ENCODE measurements around the gene PAK3.

The PAK3 gene

DNA sequence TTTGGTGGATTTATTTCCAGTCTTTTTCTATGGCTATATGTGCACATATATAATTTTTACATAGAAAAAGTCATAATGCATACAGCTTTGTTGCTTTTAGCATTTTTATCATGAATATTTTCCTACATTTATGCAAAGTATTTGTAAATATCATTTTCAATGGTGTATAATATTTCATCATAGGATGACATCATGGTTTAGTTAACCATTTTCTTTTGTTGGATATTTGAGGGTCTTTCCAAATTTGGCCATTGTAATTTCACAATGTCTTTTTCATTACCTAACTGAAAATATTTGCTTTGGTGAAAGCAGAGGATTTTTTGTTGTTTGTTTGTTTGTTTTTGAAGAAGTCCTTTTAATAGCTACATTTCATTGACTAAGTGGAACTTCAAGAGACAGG is 31.0 kb downstream of the PAK3 start:
- Histone ChIP-seq H3K4me3 (ENCODE audit: low read depth in 1 of 5, low read length in 5 of 5) (no peak overlapping the region), H3K9ac (ENCODE audit: low read length in 5 of 5) (no peak overlapping the region), H3K4me1 (ENCODE audit: control insufficient read depth in 5 of 5, insufficient read depth in 5 of 5, low read length in 5 of 5) (no peaks in the 10 kb centered on the region), H3K9me3 (ENCODE audit: control insufficient read depth in 5 of 5, low read length in 5 of 5) (no peaks in the 10 kb centered on the region), H3K27me3 (ENCODE audit: control insufficient read depth in 5 of 5, insufficient read depth in 4 of 5, low read length in 5 of 5) (peaks cover 0 to 18% (median 6%) of the 10 kb centered on the region in 5 donors), H3K27ac (ENCODE audit: low read depth, low read length) (no peak overlapping the region), H3K36me3 (ENCODE audit: control insufficient read depth in 5 of 5, insufficient read depth in 5 of 5, low read length in 5 of 5) (no peaks in the 10 kb centered on the region)

DNA sequence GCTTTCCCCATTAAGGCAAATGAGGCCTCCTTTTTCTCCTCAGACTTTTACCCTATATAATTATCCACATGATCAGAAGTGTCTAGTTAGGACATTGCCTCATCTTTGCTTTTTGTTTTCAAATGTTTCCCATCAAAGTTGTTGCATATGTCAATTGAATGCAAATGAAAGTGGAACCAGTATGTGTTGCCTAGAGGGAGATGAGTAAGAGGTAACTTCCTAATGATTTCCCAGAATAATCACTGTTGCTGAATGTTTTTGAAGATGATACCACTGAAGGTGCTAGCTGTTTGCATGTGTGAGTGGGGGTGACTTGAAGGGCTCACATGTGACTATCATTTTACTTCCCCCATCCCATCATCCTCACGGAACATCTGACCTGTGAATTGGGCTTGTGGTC is 33.9 kb downstream of the PAK3 start:
- H3K9ac ChIP-seq (ENCODE audit: low read length in 5 of 5): no peak overlapping the region
- no peaks in the 10 kb centered on the region for H3K9me3 ChIP-seq (ENCODE audit: control insufficient read depth in 5 of 5, low read length in 5 of 5)
- H3K27me3 ChIP-seq (ENCODE audit: control insufficient read depth in 5 of 5, insufficient read depth in 4 of 5, low read length in 5 of 5): peaks cover 3 to 14% (median 5%) of the 10 kb centered on the region in 5 donors
- no peaks in the 10 kb centered on the region for H3K4me1 ChIP-seq (ENCODE audit: control insufficient read depth in 5 of 5, insufficient read depth in 5 of 5, low read length in 5 of 5)
- no peak overlapping the region for H3K4me3 ChIP-seq (ENCODE audit: low read depth in 1 of 5, low read length in 5 of 5)
- no peaks in the 10 kb centered on the region for H3K36me3 ChIP-seq (ENCODE audit: control insufficient read depth in 5 of 5, insufficient read depth in 5 of 5, low read length in 5 of 5)
- no peak overlapping the region for H3K27ac ChIP-seq (ENCODE audit: low read depth, low read length)

DNA sequence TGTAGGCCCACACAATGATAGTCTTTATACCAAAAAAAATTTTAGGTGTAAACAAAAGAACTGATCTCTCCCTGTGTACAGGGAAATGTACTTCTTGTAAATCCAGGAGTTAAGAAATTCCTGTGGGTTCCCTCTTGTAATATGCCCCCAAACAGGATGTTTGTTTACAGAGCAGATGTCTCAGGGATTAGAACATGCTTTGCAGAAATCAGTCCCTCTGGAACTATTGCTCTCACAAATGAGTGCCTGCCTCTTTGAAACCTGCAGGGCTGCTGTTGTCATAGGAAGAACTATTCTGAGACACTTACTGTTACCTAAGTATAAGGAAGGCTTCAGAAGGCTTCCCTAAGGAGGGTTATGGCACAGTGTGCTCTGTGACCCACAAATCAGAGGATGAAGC is 35.6 kb downstream of the PAK3 start:
- Histone ChIP-seq H3K9ac (ENCODE audit: low read length in 5 of 5) (no peak overlapping the region), H3K4me1 (ENCODE audit: control insufficient read depth in 5 of 5, insufficient read depth in 5 of 5, low read length in 5 of 5) (no peaks in the 10 kb centered on the region), H3K27ac (ENCODE audit: low read depth, low read length) (no peak overlapping the region), H3K4me3 (ENCODE audit: low read depth in 1 of 5, low read length in 5 of 5) (no peak overlapping the region), H3K27me3 (ENCODE audit: control insufficient read depth in 5 of 5, insufficient read depth in 4 of 5, low read length in 5 of 5) (peaks cover 3 to 28% (median 5%) of the 10 kb centered on the region in 5 donors), H3K36me3 (ENCODE audit: control insufficient read depth in 5 of 5, insufficient read depth in 5 of 5, low read length in 5 of 5) (no peaks in the 10 kb centered on the region), H3K9me3 (ENCODE audit: control insufficient read depth in 5 of 5, low read length in 5 of 5) (no peaks in the 10 kb centered on the region)

DNA sequence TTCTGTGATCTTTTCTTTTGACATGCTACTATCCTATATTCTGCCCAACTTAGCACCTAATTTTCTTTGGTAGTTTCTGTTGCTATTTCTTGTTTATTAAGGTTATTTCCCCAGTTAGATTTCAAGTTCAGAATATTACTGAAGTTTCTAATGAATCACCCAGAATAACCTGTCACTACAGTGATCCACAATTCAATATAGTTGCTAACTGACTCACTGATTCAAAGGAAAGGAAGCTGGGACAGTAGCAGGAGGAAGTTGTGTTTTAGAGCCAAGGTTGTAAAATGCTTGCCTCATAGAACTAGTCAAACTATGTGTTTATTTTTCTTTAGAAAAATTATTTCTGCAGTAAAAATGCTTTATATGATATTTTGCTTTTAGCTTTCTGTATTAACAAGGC is 37.4 kb downstream of the PAK3 start:
- Histone ChIP-seq H3K4me1 (ENCODE audit: control insufficient read depth in 5 of 5, insufficient read depth in 5 of 5, low read length in 5 of 5) (no peaks in the 10 kb centered on the region), H3K27ac (ENCODE audit: low read depth, low read length) (no peak overlapping the region), H3K4me3 (ENCODE audit: low read depth in 1 of 5, low read length in 5 of 5) (no peak overlapping the region), H3K9ac (ENCODE audit: low read length in 5 of 5) (no peak overlapping the region), H3K36me3 (ENCODE audit: control insufficient read depth in 5 of 5, insufficient read depth in 5 of 5, low read length in 5 of 5) (no peaks in the 10 kb centered on the region), H3K9me3 (ENCODE audit: control insufficient read depth in 5 of 5, low read length in 5 of 5) (no peaks in the 10 kb centered on the region), H3K27me3 (ENCODE audit: control insufficient read depth in 5 of 5, insufficient read depth in 4 of 5, low read length in 5 of 5) (peaks cover 3 to 28% (median 5%) of the 10 kb centered on the region in 5 donors)

DNA sequence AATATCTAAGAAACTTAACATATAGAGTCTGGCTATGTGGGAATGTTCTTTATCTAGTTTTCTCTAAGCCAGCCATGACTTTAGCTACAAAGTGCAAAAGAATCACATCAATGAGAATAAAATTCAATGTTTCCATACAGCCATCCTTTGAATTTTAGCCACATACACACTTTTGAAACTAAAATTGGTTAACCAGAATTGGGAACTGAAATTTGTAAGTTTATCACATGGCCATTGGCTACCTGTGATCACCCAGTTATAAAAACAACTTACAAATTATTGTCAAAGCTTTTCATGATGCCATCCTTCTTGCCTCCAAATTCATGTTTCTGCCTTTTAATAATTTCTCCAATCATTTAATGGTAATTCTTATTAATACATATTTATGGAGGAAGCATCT is 49.9 kb downstream of the PAK3 start:
- no peaks in the 10 kb centered on the region for H3K36me3 ChIP-seq (ENCODE audit: control insufficient read depth in 5 of 5, insufficient read depth in 5 of 5, low read length in 5 of 5)
- H3K27me3 ChIP-seq (ENCODE audit: control insufficient read depth in 5 of 5, insufficient read depth in 4 of 5, low read length in 5 of 5): no peaks in the 10 kb centered on the region
- H3K27ac ChIP-seq (ENCODE audit: low read depth, low read length): no peak overlapping the region
- H3K4me1 ChIP-seq (ENCODE audit: control insufficient read depth in 5 of 5, insufficient read depth in 5 of 5, low read length in 5 of 5): no peaks in the 10 kb centered on the region
- H3K9me3 ChIP-seq (ENCODE audit: control insufficient read depth in 5 of 5, low read length in 5 of 5): no peaks in the 10 kb centered on the region
- H3K9ac ChIP-seq (ENCODE audit: low read length in 5 of 5): no peak overlapping the region
- no peak overlapping the region for H3K4me3 ChIP-seq (ENCODE audit: low read depth in 1 of 5, low read length in 5 of 5)

DNA sequence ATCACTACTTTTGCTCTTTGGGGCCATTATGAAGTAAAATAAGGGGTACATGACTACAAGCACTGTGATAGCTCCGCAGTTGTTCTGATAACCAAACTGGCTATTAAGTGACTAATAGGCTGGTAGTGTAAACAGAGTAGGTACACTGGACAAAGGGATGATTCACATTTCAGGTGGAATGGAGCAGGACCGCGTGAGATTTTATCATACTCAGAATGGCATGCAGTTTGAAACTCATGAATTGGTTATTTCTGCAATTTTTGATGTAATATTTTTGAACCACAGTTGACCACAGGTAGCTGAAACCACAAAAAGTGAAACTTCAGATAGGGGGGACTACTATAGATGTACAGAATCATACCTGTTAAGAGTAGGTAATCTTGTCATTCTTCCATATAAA is 55.8 kb downstream of the PAK3 start:
- Histone ChIP-seq H3K4me3 (ENCODE audit: low read depth in 1 of 5, low read length in 5 of 5) (no peak overlapping the region), H3K27me3 (ENCODE audit: control insufficient read depth in 5 of 5, insufficient read depth in 4 of 5, low read length in 5 of 5) (peaks cover 0 to 3% (median 2%) of the 10 kb centered on the region in 5 donors), H3K4me1 (ENCODE audit: control insufficient read depth in 5 of 5, insufficient read depth in 5 of 5, low read length in 5 of 5) (no peaks in the 10 kb centered on the region), H3K27ac (ENCODE audit: low read depth, low read length) (no peak overlapping the region), H3K36me3 (ENCODE audit: control insufficient read depth in 5 of 5, insufficient read depth in 5 of 5, low read length in 5 of 5) (peaks cover 0 to 3% (median 0%) of the 10 kb centered on the region in 5 donors), H3K9me3 (ENCODE audit: control insufficient read depth in 5 of 5, low read length in 5 of 5) (no peaks in the 10 kb centered on the region), H3K9ac (ENCODE audit: low read length in 5 of 5) (no peak overlapping the region)

DNA sequence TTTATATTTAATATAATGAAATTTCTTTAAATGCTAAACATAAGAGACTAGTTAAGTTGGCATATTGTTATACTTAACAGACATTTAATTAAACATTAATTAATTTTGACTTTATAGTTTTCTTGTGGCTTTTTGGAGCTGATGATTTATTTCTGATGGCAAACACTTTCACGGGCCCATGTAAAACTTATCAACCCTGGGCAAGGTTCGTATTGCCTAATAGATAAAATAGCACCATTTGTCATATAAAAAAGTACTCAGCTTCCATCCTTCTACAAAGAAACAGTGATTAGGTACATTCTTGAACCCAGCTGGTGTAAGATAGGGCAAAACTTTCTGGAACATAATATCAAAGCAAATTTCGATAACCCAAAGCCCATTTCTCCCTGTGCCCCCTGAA is 63.2 kb downstream of the PAK3 start:
- H3K27ac ChIP-seq (ENCODE audit: low read depth, low read length): no peak overlapping the region
- H3K36me3 ChIP-seq (ENCODE audit: control insufficient read depth in 5 of 5, insufficient read depth in 5 of 5, low read length in 5 of 5): no peaks in the 10 kb centered on the region
- H3K27me3 ChIP-seq (ENCODE audit: control insufficient read depth in 5 of 5, insufficient read depth in 4 of 5, low read length in 5 of 5): peaks cover 0 to 5% (median 0%) of the 10 kb centered on the region in 5 donors
- peaks cover 0 to 2% (median 0%) of the 10 kb centered on the region in 5 donors for H3K4me1 ChIP-seq (ENCODE audit: control insufficient read depth in 5 of 5, insufficient read depth in 5 of 5, low read length in 5 of 5)
- H3K4me3 ChIP-seq (ENCODE audit: low read depth in 1 of 5, low read length in 5 of 5): no peak overlapping the region
- no peak overlapping the region for H3K9ac ChIP-seq (ENCODE audit: low read length in 5 of 5)
- H3K9me3 ChIP-seq (ENCODE audit: control insufficient read depth in 5 of 5, low read length in 5 of 5): peaks cover 0 to 4% (median 0%) of the 10 kb centered on the region in 5 donors

DNA sequence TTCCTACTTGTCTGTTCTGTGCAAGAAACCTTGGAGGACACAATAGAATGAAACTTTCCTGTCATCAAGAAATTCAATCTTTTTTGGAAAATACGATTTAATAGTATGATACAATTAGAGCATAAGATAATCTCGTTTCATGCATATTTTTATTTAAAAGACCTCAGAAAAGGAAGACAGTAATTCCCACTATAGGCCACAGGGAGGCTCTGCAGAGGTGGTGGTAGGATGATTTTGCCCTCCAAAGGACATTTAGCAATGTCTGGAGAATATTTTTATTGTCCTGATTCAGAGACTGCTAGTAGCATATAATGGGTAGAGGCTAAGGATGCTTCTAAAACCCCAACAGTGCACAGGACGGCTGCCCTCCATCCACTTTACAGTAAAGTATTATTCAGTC is 68.7 kb downstream of the PAK3 start:
- H3K9ac ChIP-seq (ENCODE audit: low read length in 5 of 5): no peak overlapping the region
- no peaks in the 10 kb centered on the region for H3K36me3 ChIP-seq (ENCODE audit: control insufficient read depth in 5 of 5, insufficient read depth in 5 of 5, low read length in 5 of 5)

DNA sequence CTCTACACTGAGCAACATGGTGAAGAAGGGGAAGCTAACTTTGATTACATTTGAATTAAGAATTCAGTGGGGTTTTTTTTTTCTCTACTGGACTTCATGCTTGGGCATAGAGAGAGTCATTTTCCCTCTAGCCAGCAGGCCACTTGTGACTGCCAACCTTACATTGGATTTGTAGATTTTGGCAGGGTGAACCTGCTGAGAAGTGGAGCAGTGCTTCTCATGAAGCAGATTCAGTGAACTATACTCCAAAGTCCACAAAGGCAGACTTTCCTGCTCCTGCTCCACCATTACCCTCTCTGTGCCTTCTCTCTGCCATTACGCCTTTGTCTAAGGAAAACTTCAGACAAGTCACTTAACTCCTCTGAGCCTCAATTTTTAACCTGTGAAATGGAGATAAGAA is 69.9 kb downstream of the PAK3 start:
- Histone ChIP-seq H3K4me1 (ENCODE audit: control insufficient read depth in 5 of 5, insufficient read depth in 5 of 5, low read length in 5 of 5) (no peaks in the 10 kb centered on the region), H3K4me3 (ENCODE audit: low read depth in 1 of 5, low read length in 5 of 5) (no peak overlapping the region), H3K9me3 (ENCODE audit: control insufficient read depth in 5 of 5, low read length in 5 of 5) (peaks cover 0 to 4% (median 0%) of the 10 kb centered on the region in 5 donors), H3K36me3 (ENCODE audit: control insufficient read depth in 5 of 5, insufficient read depth in 5 of 5, low read length in 5 of 5) (no peaks in the 10 kb centered on the region), H3K9ac (ENCODE audit: low read length in 5 of 5) (no peak overlapping the region), H3K27me3 (ENCODE audit: control insufficient read depth in 5 of 5, insufficient read depth in 4 of 5, low read length in 5 of 5) (peaks cover 0 to 5% (median 2%) of the 10 kb centered on the region in 5 donors), H3K27ac (ENCODE audit: low read depth, low read length) (no peak overlapping the region)

More for the DNA sequence above, 68.7 kb downstream of the PAK3 start:
- Histone ChIP-seq H3K27ac (ENCODE audit: low read depth, low read length) (no peak overlapping the region), H3K4me3 (ENCODE audit: low read depth in 1 of 5, low read length in 5 of 5) (no peak overlapping the region), H3K4me1 (ENCODE audit: control insufficient read depth in 5 of 5, insufficient read depth in 5 of 5, low read length in 5 of 5) (no peaks in the 10 kb centered on the region), H3K9me3 (ENCODE audit: control insufficient read depth in 5 of 5, low read length in 5 of 5) (peaks cover 0 to 4% (median 0%) of the 10 kb centered on the region in 5 donors), H3K27me3 (ENCODE audit: control insufficient read depth in 5 of 5, insufficient read depth in 4 of 5, low read length in 5 of 5) (peaks cover 0 to 3% (median 0%) of the 10 kb centered on the region in 5 donors)

DNA sequence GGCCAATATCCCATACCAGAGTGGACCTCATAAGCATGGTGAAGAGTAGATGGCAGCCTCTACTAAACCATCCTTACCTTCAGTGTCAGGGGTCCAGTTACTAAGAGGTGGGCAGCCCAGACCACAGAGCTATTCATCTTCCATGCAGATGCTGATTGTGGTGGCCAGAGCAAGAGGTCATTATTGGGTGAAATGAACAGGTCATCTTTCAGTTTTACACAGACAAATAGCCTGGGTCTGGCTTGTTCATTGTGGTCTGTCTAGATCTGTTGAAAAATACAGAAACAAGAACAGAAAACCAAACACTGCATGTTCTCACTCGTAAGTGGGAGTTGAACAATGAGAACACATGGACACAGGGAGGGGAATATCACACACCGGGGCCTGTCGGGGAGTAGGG is 71.3 kb downstream of the PAK3 start:
- H3K27ac ChIP-seq (ENCODE audit: low read depth, low read length): no peak overlapping the region
- H3K9ac ChIP-seq (ENCODE audit: low read length in 5 of 5): no peak overlapping the region
- H3K36me3 ChIP-seq (ENCODE audit: control insufficient read depth in 5 of 5, insufficient read depth in 5 of 5, low read length in 5 of 5): no peaks in the 10 kb centered on the region
- no peaks in the 10 kb centered on the region for H3K4me1 ChIP-seq (ENCODE audit: control insufficient read depth in 5 of 5, insufficient read depth in 5 of 5, low read length in 5 of 5)
- H3K4me3 ChIP-seq (ENCODE audit: low read depth in 1 of 5, low read length in 5 of 5): no peak overlapping the region
- H3K9me3 ChIP-seq (ENCODE audit: control insufficient read depth in 5 of 5, low read length in 5 of 5): no peaks in the 10 kb centered on the region
- peaks cover 0 to 5% (median 2%) of the 10 kb centered on the region in 5 donors for H3K27me3 ChIP-seq (ENCODE audit: control insufficient read depth in 5 of 5, insufficient read depth in 4 of 5, low read length in 5 of 5)

DNA sequence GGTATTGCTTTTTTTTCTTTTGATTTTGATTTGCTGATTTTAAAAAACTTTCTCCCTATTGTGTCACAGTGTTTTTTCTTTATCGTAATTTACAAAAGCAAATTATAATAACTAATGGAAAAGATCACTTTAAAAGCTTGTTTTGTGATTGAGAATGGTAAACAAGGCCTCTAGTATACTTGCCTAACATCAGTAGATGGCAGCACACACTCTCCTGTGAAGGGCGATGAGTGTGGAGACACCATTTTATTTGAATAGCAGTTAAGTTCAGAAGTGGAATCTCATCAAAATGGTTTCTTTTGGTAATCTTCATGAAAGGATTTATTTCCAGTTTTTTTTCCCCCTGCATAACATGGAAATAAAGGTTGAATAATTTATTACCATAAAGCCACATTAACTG is 72.3 kb downstream of the PAK3 start:
- H3K4me3 ChIP-seq (ENCODE audit: low read depth in 1 of 5, low read length in 5 of 5): no peak overlapping the region

More for the DNA sequence above, 72.3 kb downstream of the PAK3 start:
- no peak overlapping the region for H3K9ac ChIP-seq (ENCODE audit: low read length in 5 of 5)
- no peaks in the 10 kb centered on the region for H3K4me1 ChIP-seq (ENCODE audit: control insufficient read depth in 5 of 5, insufficient read depth in 5 of 5, low read length in 5 of 5)
- H3K9me3 ChIP-seq (ENCODE audit: control insufficient read depth in 5 of 5, low read length in 5 of 5): no peaks in the 10 kb centered on the region
- H3K27ac ChIP-seq (ENCODE audit: low read depth, low read length): no peak overlapping the region
- no peaks in the 10 kb centered on the region for H3K36me3 ChIP-seq (ENCODE audit: control insufficient read depth in 5 of 5, insufficient read depth in 5 of 5, low read length in 5 of 5)
- peaks cover 0 to 4% (median 2%) of the 10 kb centered on the region in 5 donors for H3K27me3 ChIP-seq (ENCODE audit: control insufficient read depth in 5 of 5, insufficient read depth in 4 of 5, low read length in 5 of 5)
